Kidney epithelial cell (primary cell): ENCODE results near the gene FCGR2B. TPM values are rescaled to one million over a fixed set of nuclear protein-coding genes. Genes with fewer than 3 reads are reported as not detected.
"Not testable (repeated sequence)": the region's sequence is repeated elsewhere in the genome, so short reads cannot be mapped to it uniquely, and the experiment has no call there.

Source experiments
- DNase-seq: peaks from one replicate; pipeline ENCODE4 v3.0.0-alpha.2; 2010; ENCODE audit warnings: low read depth
- H3K27me3 ChIP-seq: 2 replicates; pipeline ENCODE4 v1.6.0; 2011; ENCODE audit warnings: low read length; ENCODE audit not compliant: control insufficient read depth, insufficient read depth
- H3K36me3 ChIP-seq: 2 replicates; pipeline ENCODE4 v1.5.1; 2011; ENCODE audit warnings: low read length; ENCODE audit not compliant: control insufficient read depth, insufficient read depth
- H3K4me3 ChIP-seq: 2 replicates; pipeline ENCODE4 v1.5.1; 2011; ENCODE audit warnings: low read depth, mild to moderate bottlenecking, control low read depth, low read length
- total RNA-seq: library from RNA; depleted of rRNA; stranded (reverse); fragments of >200 nt; gene quantifications from 2 replicates; pipeline ENCODE4 v1.2.3, GENCODE V29; 2015
- TF ChIP-seq, protein P1 (sequence below): IDR thresholded peaks from 2 replicates; pipeline ENCODE4 v1.5.1; 2011; ENCODE audit warnings: mild to moderate bottlenecking, moderate library complexity, low read length, control low read depth, inconsistent platforms; ENCODE audit not compliant: insufficient read depth, poor library complexity, severe bottlenecking

FCGR2B gene
- total RNA-seq, 1 donor from 2014 or later = not detected

DNA sequence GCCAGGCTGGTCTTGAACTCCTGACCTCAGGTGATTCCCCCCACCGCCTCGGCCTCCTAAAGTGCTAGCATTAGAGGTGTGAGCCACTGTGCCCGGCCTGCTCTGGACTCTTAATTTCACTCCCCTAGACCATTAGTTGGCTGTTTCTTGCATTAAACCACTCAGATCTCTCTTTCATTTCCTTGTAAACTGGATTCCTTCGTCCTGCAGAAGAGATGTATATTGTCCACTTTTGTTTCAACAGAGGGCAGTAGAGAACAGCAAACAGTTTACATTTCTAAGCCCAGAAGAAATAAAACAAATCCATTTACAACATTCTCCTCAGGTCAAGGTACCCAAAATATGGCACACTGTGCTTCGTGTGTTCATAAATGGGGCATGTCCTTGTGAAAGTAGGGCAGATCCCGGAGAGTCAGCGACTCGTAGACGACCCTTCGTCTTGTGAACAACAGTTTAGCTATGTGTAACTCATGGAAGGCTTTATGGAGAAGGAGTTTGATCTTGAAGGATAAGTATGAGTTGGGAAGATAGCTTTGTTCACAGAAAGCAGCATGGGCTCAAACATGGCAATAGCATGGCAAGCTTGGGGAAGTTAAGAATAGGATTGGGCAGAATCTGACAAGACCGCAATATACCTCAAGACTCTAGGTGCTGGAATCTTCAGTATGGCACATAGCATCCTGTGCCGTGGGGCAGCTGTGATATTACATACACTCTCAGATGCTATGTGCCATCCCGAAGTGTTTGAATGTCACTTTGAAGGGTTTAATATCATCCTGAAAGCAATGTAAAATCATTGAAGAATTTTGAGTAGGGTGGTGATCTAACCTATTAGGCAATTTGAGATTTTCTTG is 15.2 kb upstream of the FCGR2B start:
- not testable (repeated sequence) for H3K27me3 ChIP-seq, DNase-seq, H3K4me3 ChIP-seq, H3K36me3 ChIP-seq
- TF ChIP-seq, protein P1, sequence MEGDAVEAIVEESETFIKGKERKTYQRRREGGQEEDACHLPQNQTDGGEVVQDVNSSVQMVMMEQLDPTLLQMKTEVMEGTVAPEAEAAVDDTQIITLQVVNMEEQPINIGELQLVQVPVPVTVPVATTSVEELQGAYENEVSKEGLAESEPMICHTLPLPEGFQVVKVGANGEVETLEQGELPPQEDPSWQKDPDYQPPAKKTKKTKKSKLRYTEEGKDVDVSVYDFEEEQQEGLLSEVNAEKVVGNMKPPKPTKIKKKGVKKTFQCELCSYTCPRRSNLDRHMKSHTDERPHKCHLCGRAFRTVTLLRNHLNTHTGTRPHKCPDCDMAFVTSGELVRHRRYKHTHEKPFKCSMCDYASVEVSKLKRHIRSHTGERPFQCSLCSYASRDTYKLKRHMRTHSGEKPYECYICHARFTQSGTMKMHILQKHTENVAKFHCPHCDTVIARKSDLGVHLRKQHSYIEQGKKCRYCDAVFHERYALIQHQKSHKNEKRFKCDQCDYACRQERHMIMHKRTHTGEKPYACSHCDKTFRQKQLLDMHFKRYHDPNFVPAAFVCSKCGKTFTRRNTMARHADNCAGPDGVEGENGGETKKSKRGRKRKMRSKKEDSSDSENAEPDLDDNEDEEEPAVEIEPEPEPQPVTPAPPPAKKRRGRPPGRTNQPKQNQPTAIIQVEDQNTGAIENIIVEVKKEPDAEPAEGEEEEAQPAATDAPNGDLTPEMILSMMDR = peak; percentile 34

DNA sequence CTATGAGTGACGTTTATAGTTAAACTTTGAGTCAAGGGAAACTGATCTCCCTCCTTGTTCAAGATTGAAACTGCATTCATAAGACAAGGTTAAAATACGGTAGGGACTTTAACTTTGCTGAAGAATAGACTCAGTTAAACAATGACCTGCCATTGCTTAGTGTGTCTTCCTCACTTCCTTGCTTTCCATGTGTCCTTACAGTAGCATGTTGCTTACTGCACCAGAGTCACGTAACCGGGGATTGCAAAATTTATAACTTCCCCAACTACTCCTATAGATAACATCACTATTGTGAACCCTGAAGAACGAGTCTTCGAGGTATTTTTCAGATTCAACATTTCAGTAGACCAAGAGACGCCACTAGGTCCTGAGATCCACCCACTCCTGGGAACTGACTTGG is 9.4 kb upstream of the FCGR2B start:
- not testable (repeated sequence) for H3K27me3 ChIP-seq, H3K36me3 ChIP-seq, H3K4me3 ChIP-seq, DNase-seq

DNA sequence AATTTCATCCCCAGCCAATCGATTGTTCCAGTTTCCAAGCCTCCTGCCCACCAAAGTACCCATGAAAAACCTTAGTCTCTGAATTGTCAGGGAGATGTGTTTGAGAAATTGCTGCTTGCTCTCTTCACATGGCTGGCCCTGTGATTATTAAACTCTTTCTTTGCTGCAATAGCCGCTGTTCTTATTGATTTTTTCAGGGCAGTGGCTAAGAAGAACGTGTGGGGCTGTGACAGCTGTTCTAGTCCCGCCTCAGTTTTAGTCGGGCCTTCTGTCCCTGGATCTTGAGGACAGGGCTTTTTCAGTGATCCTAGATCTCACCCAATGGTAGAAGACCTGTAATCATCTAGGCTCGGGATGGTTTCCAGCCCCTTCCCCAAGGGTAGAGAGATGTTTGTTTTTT is 9.0 kb upstream of the FCGR2B start:
- not testable (repeated sequence) for H3K36me3 ChIP-seq, H3K27me3 ChIP-seq, H3K4me3 ChIP-seq, DNase-seq

DNA sequence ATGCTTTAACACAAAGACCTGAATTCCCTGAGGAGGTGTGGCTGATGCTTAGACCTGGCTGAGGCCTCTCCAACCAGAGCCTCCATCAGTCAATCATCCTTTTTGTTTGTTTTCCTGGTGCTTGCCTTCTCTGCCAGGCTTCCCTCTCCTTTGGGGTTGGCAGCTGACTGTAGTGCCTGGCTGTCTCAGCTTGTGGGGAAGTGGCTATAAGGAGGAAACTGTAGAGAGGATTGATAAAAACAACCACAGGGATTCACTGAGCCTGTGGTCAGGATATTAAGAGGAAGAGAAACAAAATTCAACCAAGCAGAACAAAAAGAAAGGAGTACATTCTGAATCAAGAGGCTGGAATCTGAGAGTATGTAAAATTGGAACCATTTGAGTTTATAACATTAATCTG is 4.4 kb upstream of the FCGR2B start:
- DNase-seq, H3K36me3 ChIP-seq, H3K4me3 ChIP-seq, H3K27me3 ChIP-seq: not testable (repeated sequence)

DNA sequence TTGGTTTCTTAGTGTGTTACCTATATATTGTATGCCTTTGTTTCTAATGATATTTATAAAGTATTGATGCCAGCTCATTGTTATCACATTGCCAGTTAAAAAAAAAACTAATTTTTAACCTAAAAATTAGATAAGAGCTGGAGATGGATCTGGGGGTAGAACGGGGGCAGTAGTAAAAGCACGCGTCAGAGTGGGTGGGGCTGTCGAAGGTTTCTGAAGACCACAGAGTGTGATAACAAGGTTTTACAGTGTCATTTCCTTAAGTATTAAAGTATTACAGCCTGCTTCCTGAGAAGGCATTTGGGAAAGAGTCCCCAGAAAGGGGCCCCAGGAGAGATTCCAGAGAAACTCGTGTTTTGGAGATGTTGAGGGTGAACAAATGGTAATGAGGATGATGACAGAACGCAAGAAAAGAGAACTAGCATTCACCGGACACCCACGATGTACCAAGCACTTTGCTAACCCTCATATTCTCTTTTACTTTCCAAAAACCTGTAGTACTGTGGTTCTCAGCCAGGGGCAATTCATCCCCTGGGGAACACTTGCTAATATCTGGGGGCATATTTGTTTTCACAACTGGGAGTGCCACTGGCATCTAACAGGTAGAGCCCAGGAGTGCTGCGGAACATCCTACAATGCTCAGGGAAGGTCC is 1.2 kb upstream of the FCGR2B start:
- not testable (repeated sequence) for H3K36me3 ChIP-seq, H3K27me3 ChIP-seq, H3K4me3 ChIP-seq, DNase-seq

DNA sequence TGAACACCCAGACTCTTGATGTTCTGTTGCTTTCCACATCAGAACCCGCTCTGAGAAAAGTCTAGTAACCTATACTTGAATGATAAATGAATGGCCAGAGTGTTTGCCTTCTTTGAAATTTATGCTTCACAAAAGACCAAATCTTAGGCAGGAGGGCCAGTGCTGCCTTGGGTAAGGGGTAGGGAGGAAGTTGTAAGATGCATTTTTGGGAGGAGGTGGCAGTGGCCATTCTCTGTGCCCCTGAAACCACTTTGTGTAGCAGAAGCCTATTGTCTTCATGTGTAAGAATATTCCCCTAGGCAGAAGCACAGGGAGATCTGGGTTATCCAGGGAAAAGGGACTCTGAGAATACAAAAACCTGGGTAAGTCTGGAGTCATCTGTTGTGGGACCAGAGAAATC is 626 bp downstream of the FCGR2B start:
- not testable (repeated sequence) for H3K36me3 ChIP-seq, H3K27me3 ChIP-seq, H3K4me3 ChIP-seq, DNase-seq

DNA sequence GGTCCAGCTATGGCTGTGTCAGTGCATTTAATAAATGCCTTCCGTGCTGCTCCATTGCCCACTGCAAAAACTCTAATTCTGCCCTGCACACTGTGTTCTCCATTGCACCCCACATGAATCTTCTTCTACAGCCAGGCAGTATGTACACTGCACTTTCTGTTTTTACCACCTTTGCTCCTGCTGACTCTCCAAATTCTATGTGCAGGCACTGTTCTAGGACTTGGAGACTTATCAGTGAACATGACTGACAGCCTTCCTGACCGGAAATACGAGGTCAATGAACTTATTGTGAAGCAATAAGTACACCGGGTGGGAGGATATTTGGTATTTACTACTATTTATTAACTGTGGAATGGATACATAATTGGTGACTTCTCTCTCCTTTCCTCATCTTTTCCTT is 1.7 kb downstream of the FCGR2B start:
- H3K27me3 ChIP-seq, H3K4me3 ChIP-seq, H3K36me3 ChIP-seq, DNase-seq: not testable (repeated sequence)

DNA sequence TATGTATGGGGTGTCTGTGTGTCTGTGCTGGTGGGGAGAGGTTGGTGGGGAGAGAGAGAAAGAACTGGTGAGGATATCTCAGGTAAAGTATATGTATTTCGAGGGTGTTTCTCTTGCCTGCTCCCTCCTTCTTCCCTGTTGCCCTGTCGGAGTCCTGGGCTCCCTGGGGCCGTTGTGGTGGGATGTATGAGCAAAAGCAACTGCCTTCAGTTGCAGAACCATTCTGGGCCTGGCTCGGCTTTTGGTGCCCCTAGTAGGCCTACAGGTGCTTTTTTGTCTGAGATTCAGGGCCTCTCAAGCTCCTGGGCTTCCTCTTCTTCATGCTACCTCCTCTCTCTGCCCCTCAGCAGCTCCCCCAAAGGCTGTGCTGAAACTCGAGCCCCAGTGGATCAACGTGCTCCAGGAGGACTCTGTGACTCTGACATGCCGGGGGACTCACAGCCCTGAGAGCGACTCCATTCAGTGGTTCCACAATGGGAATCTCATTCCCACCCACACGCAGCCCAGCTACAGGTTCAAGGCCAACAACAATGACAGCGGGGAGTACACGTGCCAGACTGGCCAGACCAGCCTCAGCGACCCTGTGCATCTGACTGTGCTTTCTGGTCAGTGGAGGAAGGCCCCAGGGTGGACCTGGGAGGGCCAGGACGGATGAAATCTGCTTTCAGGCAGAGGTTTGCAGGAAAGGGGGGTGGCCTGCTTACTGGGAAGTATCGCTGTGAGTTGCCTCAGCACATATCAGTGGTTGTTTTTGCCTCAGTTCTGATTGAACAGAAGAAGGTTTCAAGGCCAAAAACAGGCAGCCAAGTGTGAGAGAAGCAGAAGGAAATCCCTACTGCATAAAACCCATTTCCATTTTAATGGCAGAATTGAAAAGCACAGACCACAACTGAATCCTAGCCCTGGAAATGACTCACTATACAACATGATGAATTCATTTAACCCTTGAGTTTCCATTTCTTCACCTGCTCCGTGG is 8.4 kb downstream of the FCGR2B start:
- not testable (repeated sequence) for H3K27me3 ChIP-seq, H3K4me3 ChIP-seq, DNase-seq, H3K36me3 ChIP-seq

DNA sequence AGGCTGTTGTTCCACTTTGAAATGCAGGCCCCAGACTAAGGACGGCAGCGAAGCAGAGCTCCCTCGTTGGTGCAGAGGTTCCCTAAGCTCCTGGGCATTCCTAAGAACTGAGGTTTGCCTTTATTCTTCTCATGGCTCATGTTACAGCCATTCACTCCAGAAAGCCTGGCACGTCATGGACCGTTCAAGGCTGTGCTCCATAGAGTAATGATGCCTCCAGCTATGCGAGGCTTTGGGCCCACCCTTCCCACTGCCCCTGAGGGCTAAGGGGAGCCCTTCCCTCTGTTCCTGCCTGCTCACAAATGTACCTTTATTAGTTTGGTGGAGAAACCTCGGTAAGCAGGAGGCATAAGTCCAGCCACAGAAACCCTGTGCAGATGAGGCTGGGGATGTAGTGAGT is 10.5 kb downstream of the FCGR2B start:
- not testable (repeated sequence) for H3K4me3 ChIP-seq, DNase-seq, H3K36me3 ChIP-seq, H3K27me3 ChIP-seq

DNA sequence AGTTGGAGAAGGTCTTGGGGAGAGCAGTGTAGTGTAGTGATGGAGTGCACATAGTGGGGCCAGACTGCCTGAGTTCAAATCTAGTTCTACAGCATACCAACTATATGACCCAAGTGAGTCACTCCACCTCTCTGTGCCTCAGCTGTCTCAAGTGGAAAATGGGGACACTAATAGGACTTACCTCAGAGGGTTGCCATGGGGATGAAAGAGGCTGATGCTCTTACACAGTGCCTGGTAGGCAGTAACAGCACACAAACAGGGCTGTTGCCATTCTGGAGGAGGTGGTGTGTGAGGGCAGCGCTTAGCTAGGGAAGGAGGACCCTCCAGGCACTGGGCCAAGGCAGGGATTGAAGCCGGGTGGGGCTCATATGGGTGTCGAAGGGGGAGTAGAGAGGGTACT is 11.5 kb downstream of the FCGR2B start:
- H3K27me3 ChIP-seq, DNase-seq, H3K36me3 ChIP-seq, H3K4me3 ChIP-seq: not testable (repeated sequence)

DNA sequence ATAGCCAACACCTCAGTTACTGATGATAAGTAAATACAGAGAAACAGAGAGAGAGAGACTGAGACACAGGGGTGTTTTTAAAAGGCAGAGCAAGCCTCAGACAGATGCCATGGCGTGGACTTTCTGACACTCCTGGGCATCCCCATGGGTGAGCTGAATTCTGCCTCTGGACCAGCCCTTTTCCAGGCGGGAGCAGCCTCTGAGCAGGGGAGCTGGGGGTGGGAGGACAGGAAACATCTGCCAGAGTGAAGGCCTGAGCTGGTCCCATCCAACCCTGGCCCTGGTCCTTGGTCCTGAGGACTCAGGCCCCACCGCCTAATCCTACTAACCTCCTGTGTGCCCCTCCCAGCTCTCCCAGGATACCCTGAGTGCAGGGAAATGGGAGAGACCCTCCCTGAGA is 12.0 kb downstream of the FCGR2B start:
- not testable (repeated sequence) for H3K27me3 ChIP-seq, H3K4me3 ChIP-seq, H3K36me3 ChIP-seq, DNase-seq
